Coronary artery (tissue), 2 donors: ENCODE measurements around the gene INPP4A.
"Not testable (repeated sequence)": the region's sequence is repeated elsewhere in the genome, so short reads cannot be mapped to it uniquely, and the experiment has no call there.

ENCODE experiments used
- DNase-seq: peaks from one replicate; pipeline ENCODE4 v3.0.0-alpha.2; 2017; ENCODE audit warnings: low spot score
- H3K27ac ChIP-seq, 2 donors: fragments of 200-600 bp; sonication (generic); one replicate each; pipeline ENCODE4 v1.5.1; 2016 to 2019
- H3K4me3 ChIP-seq: fragments of 200-600 bp; sonication (generic); 2 replicates; pipeline ENCODE4 v1.5.1; 2016; ENCODE audit warnings: mild to moderate bottlenecking, moderate library complexity
- TF ChIP-seq, protein P1 (sequence below): fragments of 200-600 bp; sonication (generic); IDR thresholded peaks from one replicate; pipeline ENCODE4 v1.5.1; 2019; ENCODE audit warnings: antibody characterized with exemption

The INPP4A gene

DNA sequence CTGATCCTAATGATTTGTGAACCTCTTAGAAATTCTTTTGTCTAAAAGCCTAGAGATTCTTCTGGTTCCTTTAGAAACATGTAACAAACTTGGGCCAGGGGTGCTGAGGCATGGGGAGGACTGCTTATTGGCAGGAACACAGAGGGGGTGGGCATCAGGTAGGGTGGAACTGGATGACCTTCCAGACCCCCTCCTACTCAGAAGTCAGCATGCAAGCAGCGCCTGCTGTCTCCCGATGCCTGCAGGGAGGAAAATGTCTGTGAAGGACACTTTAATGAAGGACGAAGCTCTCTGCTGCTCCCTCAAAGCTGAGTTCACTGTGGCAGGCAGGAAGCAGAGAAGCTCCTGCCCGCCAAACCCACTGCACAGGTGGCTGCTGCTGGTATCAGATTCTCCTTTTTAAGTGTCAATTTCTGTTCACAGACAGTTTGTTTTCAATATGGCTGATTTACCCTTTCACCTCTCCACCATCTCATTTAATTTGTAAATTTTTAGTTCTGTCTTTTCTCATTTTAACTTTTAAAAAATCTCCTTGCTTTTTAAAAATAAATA, 144.3 kb downstream of the INPP4A start:
- Histone ChIP-seq H3K4me3 (no peak overlapping the region), H3K27ac (no peak overlapping the region)
- TF ChIP-seq, protein P1, sequence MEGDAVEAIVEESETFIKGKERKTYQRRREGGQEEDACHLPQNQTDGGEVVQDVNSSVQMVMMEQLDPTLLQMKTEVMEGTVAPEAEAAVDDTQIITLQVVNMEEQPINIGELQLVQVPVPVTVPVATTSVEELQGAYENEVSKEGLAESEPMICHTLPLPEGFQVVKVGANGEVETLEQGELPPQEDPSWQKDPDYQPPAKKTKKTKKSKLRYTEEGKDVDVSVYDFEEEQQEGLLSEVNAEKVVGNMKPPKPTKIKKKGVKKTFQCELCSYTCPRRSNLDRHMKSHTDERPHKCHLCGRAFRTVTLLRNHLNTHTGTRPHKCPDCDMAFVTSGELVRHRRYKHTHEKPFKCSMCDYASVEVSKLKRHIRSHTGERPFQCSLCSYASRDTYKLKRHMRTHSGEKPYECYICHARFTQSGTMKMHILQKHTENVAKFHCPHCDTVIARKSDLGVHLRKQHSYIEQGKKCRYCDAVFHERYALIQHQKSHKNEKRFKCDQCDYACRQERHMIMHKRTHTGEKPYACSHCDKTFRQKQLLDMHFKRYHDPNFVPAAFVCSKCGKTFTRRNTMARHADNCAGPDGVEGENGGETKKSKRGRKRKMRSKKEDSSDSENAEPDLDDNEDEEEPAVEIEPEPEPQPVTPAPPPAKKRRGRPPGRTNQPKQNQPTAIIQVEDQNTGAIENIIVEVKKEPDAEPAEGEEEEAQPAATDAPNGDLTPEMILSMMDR = no peak
- DNase-seq = no peak

DNA sequence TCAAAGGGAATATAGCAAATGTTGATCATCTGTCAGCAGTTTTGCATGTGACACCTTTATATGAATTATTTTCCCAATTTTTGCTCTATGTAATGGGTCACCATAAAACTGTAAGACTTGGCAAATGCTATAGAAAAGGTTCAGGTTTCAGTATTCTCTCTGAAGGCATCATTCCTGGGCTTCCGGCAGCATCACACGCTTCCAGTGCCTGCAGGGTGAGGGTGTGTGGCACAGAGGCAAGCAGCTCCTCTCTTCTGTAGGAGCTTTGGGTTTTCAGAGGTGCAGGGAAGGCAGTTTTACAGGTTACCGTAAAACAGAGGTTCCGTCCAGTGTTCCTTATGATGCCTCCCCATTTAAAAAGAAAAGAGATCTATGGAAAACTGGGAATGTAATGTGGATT, 144.8 kb downstream of the INPP4A start:
- no peak overlapping the region for H3K4me3 ChIP-seq
- TF ChIP-seq, protein P1 = no peak
- DNase-seq = no peak
- no peak overlapping the region for H3K27ac ChIP-seq

DNA sequence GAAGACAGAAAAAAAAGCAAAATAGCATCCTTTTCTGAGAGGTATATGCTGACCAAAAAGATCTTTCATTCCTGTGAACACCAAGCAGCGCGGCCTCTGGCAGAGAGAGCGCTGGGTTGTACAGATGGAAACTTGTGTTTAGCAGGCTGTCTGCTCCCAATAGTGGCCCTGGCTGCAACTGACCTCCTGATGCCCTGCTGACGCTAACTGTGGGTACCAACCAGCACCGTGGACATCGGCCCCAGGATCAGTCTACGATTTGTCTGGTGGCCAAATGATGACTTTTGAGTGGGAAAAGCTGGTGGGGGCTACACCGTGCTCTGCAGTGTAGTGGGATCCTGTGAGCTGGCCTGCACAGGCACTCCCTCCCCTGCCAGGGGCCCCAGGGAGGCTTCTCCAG, 147.9 kb downstream of the INPP4A start:
- Histone ChIP-seq H3K4me3 (no peak overlapping the region), H3K27ac (no peak overlapping the region)
- DNase-seq = no peak
- TF ChIP-seq, protein P1 = no peak

DNA sequence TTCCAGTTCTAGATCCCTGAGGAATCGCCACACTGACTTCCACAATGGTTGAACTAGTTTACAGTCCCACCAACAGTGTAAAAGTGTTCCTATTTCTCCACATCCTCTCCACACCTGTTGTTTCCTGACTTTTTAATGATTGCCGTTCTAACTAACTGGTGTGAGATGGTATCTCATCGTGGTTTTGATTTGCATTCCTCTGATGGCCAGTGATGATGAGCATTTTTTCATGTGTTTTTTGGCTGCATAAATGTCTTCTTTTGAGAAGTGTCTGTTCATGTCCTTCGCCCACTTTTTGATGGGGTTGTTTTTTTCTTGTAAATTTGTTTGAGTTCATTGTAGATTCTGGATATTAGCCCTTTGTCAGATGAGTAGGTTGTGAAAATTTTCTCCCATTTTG, 150.0 kb downstream of the INPP4A start:
- H3K27ac ChIP-seq = not testable (repeated sequence)

DNA sequence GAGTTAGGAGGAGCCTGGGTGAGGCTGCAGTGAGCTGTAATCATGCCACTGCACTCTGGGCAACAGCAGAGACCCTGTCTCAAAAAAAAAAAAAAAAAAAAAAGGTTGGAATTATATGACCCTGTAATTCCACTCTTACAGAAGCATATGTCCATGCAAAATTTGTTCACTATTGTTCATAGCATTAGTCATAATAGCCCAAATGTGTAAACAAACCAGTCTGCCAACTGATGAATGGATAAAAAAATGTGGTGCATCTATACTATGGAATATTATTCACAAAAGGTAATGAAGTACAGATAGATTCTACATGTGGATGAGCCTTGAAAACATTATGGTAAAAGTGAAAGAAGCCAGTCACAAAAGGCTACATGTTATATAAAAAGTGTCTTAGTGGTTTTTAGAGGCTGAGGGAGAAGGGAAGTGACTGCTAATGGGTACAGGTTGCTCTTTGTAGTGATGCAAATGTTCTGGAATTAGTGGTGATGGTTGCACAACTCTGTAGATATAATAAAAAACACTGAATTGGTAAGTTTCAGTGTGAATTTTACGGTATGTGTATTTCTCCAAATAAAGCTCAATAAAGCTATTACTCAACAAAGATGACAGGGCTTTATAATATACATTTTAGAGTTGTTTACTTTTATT, 154.2 kb downstream of the INPP4A start:
- no peak overlapping the region for H3K27ac ChIP-seq
- DNase-seq = no peak
- TF ChIP-seq, protein P1 = no peak
- no peak overlapping the region for H3K4me3 ChIP-seq

More for the DNA sequence above, 150.0 kb downstream of the INPP4A start:
- DNase-seq, H3K4me3 ChIP-seq: not testable (repeated sequence)

DNA sequence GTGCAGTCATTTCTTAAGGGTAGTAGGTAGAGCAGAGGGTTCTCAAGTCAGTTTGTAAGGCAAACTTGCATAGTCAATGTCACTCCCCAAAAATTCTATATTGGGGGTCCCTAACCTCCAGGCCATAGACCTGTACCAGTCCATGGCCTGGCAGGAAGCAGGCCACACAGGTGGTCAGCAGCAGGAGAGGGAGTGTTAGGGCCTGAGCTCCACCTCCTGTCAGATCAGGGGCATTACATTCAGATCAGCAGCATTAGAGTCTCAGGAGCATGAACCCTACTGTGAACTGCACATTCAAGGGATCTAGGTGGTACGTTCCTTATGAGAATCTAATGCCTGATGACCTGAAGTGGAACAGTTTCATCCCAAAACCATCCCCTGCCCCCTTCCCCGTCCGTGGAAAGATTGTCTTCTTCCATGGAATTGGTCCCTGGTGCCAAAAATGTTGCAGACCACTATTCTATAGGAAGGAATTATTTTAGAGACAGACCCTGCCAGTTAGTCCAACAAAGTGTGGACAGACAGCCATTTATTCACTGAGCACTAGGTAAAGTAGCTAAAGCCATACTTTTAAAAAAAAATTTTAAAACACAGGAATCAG, 157.0 kb downstream of the INPP4A start:
- Histone ChIP-seq H3K27ac (no peak overlapping the region), H3K4me3 (no peak overlapping the region)
- TF ChIP-seq, protein P1 = peak; percentile 13
- DNase-seq = no peak

DNA sequence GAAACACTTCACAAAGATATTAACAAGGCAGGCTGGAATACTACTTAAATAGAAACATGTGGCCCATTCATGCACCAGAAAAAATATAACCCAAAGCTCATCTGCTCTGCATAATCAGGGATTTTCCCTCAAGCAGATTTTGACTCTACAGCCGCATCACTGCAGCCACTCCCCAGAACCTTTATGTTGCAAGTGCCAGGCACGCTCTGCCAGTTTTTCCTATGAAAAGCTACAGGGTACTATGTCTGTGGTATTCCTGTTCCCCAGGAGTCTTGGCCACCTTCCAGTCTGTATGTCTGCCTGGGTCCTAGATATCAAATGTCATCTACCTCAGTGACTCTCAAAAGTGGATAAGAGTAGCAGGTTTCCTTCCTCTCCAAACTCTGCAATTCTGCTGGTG, 159.9 kb downstream of the INPP4A start:
- no peak overlapping the region for H3K4me3 ChIP-seq
- TF ChIP-seq, protein P1 = no peak
- no peak overlapping the region for H3K27ac ChIP-seq
- DNase-seq = no peak
